Neural cell (in vitro differentiated cells): ENCODE measurements around the gene ADAM23. TPM values are rescaled to one million over a fixed set of nuclear protein-coding genes. Genes with fewer than 3 reads are reported as not detected.

Experiments used
- H2AFZ ChIP-seq: fragments of 200-600, 300-800 bp; sonication (generic), shearing (Covaris generic); 2 replicates; pipeline ENCODE4 v1.6.0; 2014; ENCODE audit warnings: low read depth, mild to moderate bottlenecking, antibody characterized with exemption, low read length, moderate library complexity
- H3F3A ChIP-seq: fragments of 200-600 bp; shearing (Covaris generic); 2 replicates; pipeline ENCODE4 v1.6.1; 2016; ENCODE audit warnings: mild to moderate bottlenecking, moderate library complexity, mixed read lengths, antibody characterized with exemption, low read length; ENCODE audit not compliant: insufficient read depth, poor library complexity, severe bottlenecking
- H3K27ac ChIP-seq: fragments of 200-600, 300-800 bp; sonication (generic), shearing (Covaris generic); 2 replicates; pipeline ENCODE4 v1.5.1; 2014; ENCODE audit warnings: mild to moderate bottlenecking, low read length, moderate library complexity
- H3K27me3 ChIP-seq: fragments of 300-800, 200-600 bp; sonication (generic), shearing (Covaris generic); 2 replicates; pipeline ENCODE4 v1.6.0; 2014; ENCODE audit warnings: mild to moderate bottlenecking, low read depth, low read length, moderate library complexity; ENCODE audit not compliant: insufficient read depth
- H3K36me3 ChIP-seq: fragments of 300-800, 200-600 bp; sonication (generic), shearing (Covaris generic); 2 replicates; pipeline ENCODE4 v1.5.1; 2014; ENCODE audit warnings: mild to moderate bottlenecking, antibody characterized with exemption, low read length, moderate library complexity; ENCODE audit not compliant: insufficient read depth
- H3K4me2 ChIP-seq: fragments of 300-800, 200-600 bp; sonication (generic), shearing (Covaris generic); 2 replicates; pipeline ENCODE4 v1.6.0; 2014; ENCODE audit warnings: mild to moderate bottlenecking, low read length
- H3K4me3 ChIP-seq: fragments of 300-800, 200-600 bp; sonication (generic), shearing (Covaris generic); 2 replicates; pipeline ENCODE4 v1.5.1; 2014; ENCODE audit warnings: mild to moderate bottlenecking, low read length, moderate library complexity
- H3K79me2 ChIP-seq: fragments of 200-600 bp; shearing (Covaris generic); replicated peaks from 2 replicates; pipeline ENCODE4 v1.6.0; 2014; ENCODE audit warnings: mild to moderate bottlenecking, low read length, moderate library complexity; ENCODE audit not compliant: insufficient read depth
- H3K9ac ChIP-seq: fragments of 300-800, 200-600 bp; sonication (generic), shearing (Covaris generic); 2 replicates; pipeline ENCODE4 v1.6.1; 2016; ENCODE audit warnings: mild to moderate bottlenecking, low read length, mixed read lengths
- H3K9me2 ChIP-seq: fragments of 200-600 bp; shearing (Covaris generic); 2 replicates; pipeline ENCODE4 v1.6.1; 2016; ENCODE audit warnings: mild to moderate bottlenecking, low read length, mixed read lengths; ENCODE audit not compliant: insufficient read depth
- H3K9me3 ChIP-seq: fragments of 200-600, 300-800 bp; sonication (generic), shearing (Covaris generic); 2 replicates; pipeline ENCODE4 v1.6.1; 2016; ENCODE audit warnings: mild to moderate bottlenecking, mixed run types, low read length, moderate library complexity, mixed read lengths
- H4K20me1 ChIP-seq: fragments of 200-600 bp; shearing (Covaris generic); 2 replicates; pipeline ENCODE4 v1.6.1; 2016; ENCODE audit warnings: mild to moderate bottlenecking, mixed run types; ENCODE audit not compliant: insufficient read depth
- EP300 ChIP-seq: fragments of 450-650 bp; conservative IDR thresholded peaks from 2 replicates; pipeline ENCODE4 v1.6.1; 2014; ENCODE audit warnings: antibody characterized with exemption, mild to moderate bottlenecking, moderate library complexity; ENCODE audit not compliant: poor library complexity, severe bottlenecking
- EZH2 ChIP-seq: fragments of 200-600, 300-800 bp; shearing (Covaris generic), sonication (generic); IDR thresholded peaks from 2 replicates; pipeline ENCODE4 v1.6.1; 2014; ENCODE audit warnings: antibody characterized with exemption, low read length, borderline replicate concordance, mild to moderate bottlenecking; ENCODE audit not compliant: insufficient read depth, poor library complexity, severe bottlenecking
- MXI1 ChIP-seq: fragments of 450-650 bp; conservative IDR thresholded peaks from 2 replicates; pipeline ENCODE4 v1.6.1; 2014; ENCODE audit warnings: antibody characterized with exemption, mild to moderate bottlenecking; ENCODE audit not compliant: poor library complexity, severe bottlenecking
- POLR2AphosphoS5 ChIP-seq: IDR thresholded peaks from 2 replicates; pipeline ENCODE4 v1.6.1; 2012
- RAD21 ChIP-seq: fragments of 450-650 bp; conservative IDR thresholded peaks from 2 replicates; pipeline ENCODE4 v1.6.1; 2014; ENCODE audit warnings: antibody characterized with exemption, mild to moderate bottlenecking, moderate library complexity
- REST ChIP-seq: IDR thresholded peaks from 2 replicates; pipeline ENCODE4 v1.6.1; 2012; ENCODE audit warnings: borderline replicate concordance
- SMC3 ChIP-seq: fragments of 450-650 bp; conservative IDR thresholded peaks from 2 replicates; pipeline ENCODE4 v1.6.1; 2014; ENCODE audit warnings: antibody characterized with exemption, mild to moderate bottlenecking, moderate library complexity; ENCODE audit not compliant: poor library complexity
- TAF1 ChIP-seq: IDR thresholded peaks from 2 replicates; pipeline ENCODE4 v1.6.1; 2012; ENCODE audit warnings: low read depth
- polyA plus RNA-seq: library from polyadenylated mRNA; depleted of rRNA; stranded (reverse); fragments of >200 nt; gene quantifications from 2 replicates; pipeline ENCODE4 v1.2.3, GENCODE V29; 2014
- TF ChIP-seq, protein P1 (sequence below): fragments of 450-650 bp; IDR thresholded peaks from 2 replicates; pipeline ENCODE4 v1.5.1; 2014; ENCODE audit warnings: antibody characterized with exemption, mild to moderate bottlenecking, moderate library complexity; ENCODE audit not compliant: poor library complexity, severe bottlenecking

Gene ADAM23
- polyA plus RNA-seq, 1 donor from 2014 or later, result 75.2 TPM

GRCh38 chr2:206586609-206587008 lies 143.3 kb downstream of the ADAM23 start:
- TF ChIP-seq POLR2AphosphoS5 (no peak), RAD21 (no peak), REST (no peak)
- Histone ChIP-seq H4K20me1 (no peaks in the 10 kb centered on the region), H3K9me3 (no peaks in the 10 kb centered on the region), H3K79me2 (no peaks in the 10 kb centered on the region), H3F3A (no peaks in the 10 kb centered on the region), H2AFZ (no peak overlapping the region), H3K27ac (no peak overlapping the region), H3K9ac (no peak overlapping the region), H3K27me3 (no peaks in the 10 kb centered on the region), H3K4me3 (no peak overlapping the region), H3K9me2 (no peaks in the 10 kb centered on the region), H3K4me2 (no peak overlapping the region), H3K36me3 (peaks cover 2% of the 10 kb centered on the region)

GRCh38 chr2:206597717-206598218 lies 154.4 kb downstream of the ADAM23 start:
- no peak overlapping the region for H3K27ac ChIP-seq
- H3F3A ChIP-seq, result no peaks in the 10 kb centered on the region
- no peak overlapping the region for H3K4me3 ChIP-seq
- no peak overlapping the region for H3K4me2 ChIP-seq
- H4K20me1 ChIP-seq, result no peaks in the 10 kb centered on the region
- no peaks in the 10 kb centered on the region for H3K27me3 ChIP-seq
- H3K9me2 ChIP-seq, result no peaks in the 10 kb centered on the region
- no peak overlapping the region for H3K9ac ChIP-seq
- TF ChIP-seq, protein P1, sequence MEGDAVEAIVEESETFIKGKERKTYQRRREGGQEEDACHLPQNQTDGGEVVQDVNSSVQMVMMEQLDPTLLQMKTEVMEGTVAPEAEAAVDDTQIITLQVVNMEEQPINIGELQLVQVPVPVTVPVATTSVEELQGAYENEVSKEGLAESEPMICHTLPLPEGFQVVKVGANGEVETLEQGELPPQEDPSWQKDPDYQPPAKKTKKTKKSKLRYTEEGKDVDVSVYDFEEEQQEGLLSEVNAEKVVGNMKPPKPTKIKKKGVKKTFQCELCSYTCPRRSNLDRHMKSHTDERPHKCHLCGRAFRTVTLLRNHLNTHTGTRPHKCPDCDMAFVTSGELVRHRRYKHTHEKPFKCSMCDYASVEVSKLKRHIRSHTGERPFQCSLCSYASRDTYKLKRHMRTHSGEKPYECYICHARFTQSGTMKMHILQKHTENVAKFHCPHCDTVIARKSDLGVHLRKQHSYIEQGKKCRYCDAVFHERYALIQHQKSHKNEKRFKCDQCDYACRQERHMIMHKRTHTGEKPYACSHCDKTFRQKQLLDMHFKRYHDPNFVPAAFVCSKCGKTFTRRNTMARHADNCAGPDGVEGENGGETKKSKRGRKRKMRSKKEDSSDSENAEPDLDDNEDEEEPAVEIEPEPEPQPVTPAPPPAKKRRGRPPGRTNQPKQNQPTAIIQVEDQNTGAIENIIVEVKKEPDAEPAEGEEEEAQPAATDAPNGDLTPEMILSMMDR, result no peak
- TF ChIP-seq EZH2 (no peak), RAD21 (no peak), POLR2AphosphoS5 (no peak), REST (no peak), EP300 (no peak), SMC3 (no peak), MXI1 (no peak), TAF1 (no peak)
- H3K79me2 ChIP-seq, result no peaks in the 10 kb centered on the region
- no peak overlapping the region for H2AFZ ChIP-seq
- no peaks in the 10 kb centered on the region for H3K9me3 ChIP-seq
- H3K36me3 ChIP-seq, result no peaks in the 10 kb centered on the region
